Heart left ventricle (tissue), 16 donors: Measurements from ENCODE around the gene LMTK2. TPM values are rescaled to one million over a fixed set of nuclear protein-coding genes. Genes with fewer than 3 reads are reported as not detected.

Experiments
- ATAC-seq, 4 donors: fragments of 200-7000 bp; cut with Tn5 transposase; one replicate each; pipeline ENCODE4 v1.9.1; 2020 to 2022; ENCODE audit warnings: moderate library complexity in 4 of 4, mild to moderate bottlenecking in 3 of 4, moderate number of reproducible peaks in 1 of 4
- DNase-seq, 5 donors: peaks; one replicate each; pipeline ENCODE4 v3.0.0-alpha.2; 2020
- H3K27ac ChIP-seq, 12 donors: fragments of 200-600 bp; sonication (generic) in 4 of 12; one replicate each; pipeline versions ENCODE4 v1.5.0 to v1.8.0; 2016 to 2022; ENCODE audit warnings: mild to moderate bottlenecking in 2 of 12
- H3K27me3 ChIP-seq, 9 donors: fragments of 200-600 bp; sonication (generic) in 2 of 9; one replicate each; pipeline versions ENCODE4 v1.5.1 to v1.8.0; 2016 to 2022; ENCODE audit warnings: mild to moderate bottlenecking in 3 of 9
- H3K36me3 ChIP-seq, 9 donors: fragments of 200-600 bp; sonication (generic) in 2 of 9; one replicate each; pipeline versions ENCODE4 v1.5.0 to v1.8.0; 2018 to 2022; ENCODE audit warnings: mild to moderate bottlenecking in 2 of 9
- H3K4me1 ChIP-seq, 12 donors: fragments of 200-600 bp; sonication (generic) in 4 of 12; one replicate each; pipeline versions ENCODE4 v1.5.0 to v1.8.0; 2016 to 2022; ENCODE audit warnings: mild to moderate bottlenecking in 3 of 12
- H3K4me3 ChIP-seq, 12 donors: fragments of 200-600 bp; sonication (generic) in 4 of 12; one replicate each; pipeline versions ENCODE4 v1.5.0 to v1.8.0; 2017 to 2022; ENCODE audit warnings: mild to moderate bottlenecking in 9 of 12, moderate library complexity in 4 of 12
- H3K9me3 ChIP-seq, 12 donors: fragments of 200-600 bp; sonication (generic) in 4 of 12; one replicate each; pipeline versions ENCODE4 v1.5.0 to v1.8.0; 2016 to 2022; ENCODE audit warnings: mild to moderate bottlenecking in 1 of 12
- CTCF ChIP-seq, 12 donors: fragments of 200-600 bp; sonication (generic) in 4 of 12; IDR thresholded peaks; one replicate each; pipeline versions ENCODE4 v1.5.0 to v1.8.0; 2018 to 2022; ENCODE audit warnings: antibody characterized with exemption in 12 of 12, mild to moderate bottlenecking in 5 of 12
- POLR2A ChIP-seq, 2 donors: fragments of 450-650 bp; IDR thresholded peaks; one replicate each; pipeline ENCODE4 v1.6.1; 2017; ENCODE audit warnings: antibody characterized with exemption in 2 of 2, mild to moderate bottlenecking in 2 of 2, moderate library complexity in 2 of 2
- WGBS, 4 donors: extraction: QIAGEN DNeasy Blood & Tissue Kit in 2 of 4; methylation state at CpG; one replicate each; pipeline versions ENCODE4 v1.1.5 to v1.1.7; 2013 to 2018; 5-methylcytosine and 5-hydroxymethylcytosine counted together
- intact Hi-C, 10 donors: fragments of 100-400 bp; cut with DNase I; formaldehyde crosslinking; loops; one replicate each; pipeline versions ENCODE4 v1.11.1 to v1.14.2; 2022
- polyA plus RNA-seq, 2 donors: library from polyadenylated mRNA; stranded (reverse); fragments of 200-250 nt; gene quantifications; one replicate each; pipeline ENCODE4 v1.2.3, GENCODE V29; 2013
- total RNA-seq, 9 donors: library from RNA; depleted of rRNA in 2 of 9; stranded (reverse); fragments of >200 nt in 2 of 9; fragmentation: NEBNext Ultra II Directional in 3 of 9; extraction: Animal tissue kit (Norgen Biotek cat#: 25700) in 3 of 9; gene quantifications; one replicate each; pipeline versions ENCODE4 v1.1.0 to v1.2.4, GENCODE V29; 2016 to 2023
- donor health status: ischemic (EF 13 %, LVEDD 7.1; RV severe dilation, severe dysfunction).
- donor health status: healthy with polysubstance abuse.
- donor health status: DM: no; HTN: yes; CAD: no.
- donor health status: DM: no; HTN: no; CAD: no.
- donor health status: ischemic (EF 25% LVEDD 6.9; RV normal size, moderate dysfunction).
- donor health status: ischemic (EF 25% LVEDD 5.7; RV mildly dilated, moderate dysfunction).
- donor health status: healthy.
- donor health status: DM: yes; HTN: yes; CAD: no.
- donor health status: ischemic (EF 35%, LVEDD 5.7; RV mildly dilated, moderate dysfunction).
- donor health status: nonischemic (EF 11% LVEDD 7.7; RV severe dilation, severe dysfunction).
- donor health status: DM: yes; HTN: yes; CAD: no.
- donor health status: PGD.
- donor health status: ischemic (EF 29% LVEDD 5.4; RV normal size, mild dysfunction).
- donor health status: nonischemic (EF 23%, LVEDD 6.1; RV moderate dilation, normal function).

Gene LMTK2
- total and polyA plus RNA-seq, 11 donors: 6.3 to 58.3 (median 27.3) TPM

- Histone ChIP-seq H3K4me1 (peaks cover 0 to 1% (median 0%) of the 10 kb centered on the region in 12 donors), H3K27ac (no peak overlapping the region), H3K9me3 (peaks cover 0 to 21% (median 0%) of the 10 kb centered on the region in 12 donors), H3K4me3 (no peak overlapping the region), H3K36me3 (peaks cover 0 to 64% (median 45%) of the 10 kb centered on the region in 9 donors), H3K27me3 (no peaks in the 10 kb centered on the region)
- ATAC-seq (no peak), DNase-seq (no peak)
- TF ChIP-seq POLR2A (IDR thresholded peaks at IDR 0.05): no peak
- TF ChIP-seq CTCF (IDR thresholded peaks at IDR 0.05): no peak
- intact Hi-C loops: no loop called here
- 87 to 96% (median 92%) methylated on average over 16 of the region's 16 CpGs for WGBS, 4 donors
Measured at GRCh38 chr7:98196706-98197605, 90.3 kb downstream of the LMTK2 start.

GRCh38 chr7:98199131-98199530, 92.5 kb downstream of the LMTK2 start:
- intact Hi-C loops: no loop called here
- H3K9me3 ChIP-seq: peaks cover 0 to 21% (median 0%) of the 10 kb centered on the region in 12 donors

GRCh38 chr7:98200364-98200763, 93.7 kb downstream of the LMTK2 start:
- no peak for ATAC-seq
- no peak for TF ChIP-seq CTCF (IDR thresholded peaks at IDR 0.05)
- TF ChIP-seq POLR2A (IDR thresholded peaks at IDR 0.05): no peak
- Histone ChIP-seq H3K4me1 (peaks cover 0 to 14% (median 0%) of the 10 kb centered on the region in 12 donors), H3K36me3 (peaks cover 0 to 60% (median 31%) of the 10 kb centered on the region in 9 donors), H3K4me3 (no peak overlapping the region), H3K9me3 (peaks cover 0 to 21% (median 0%) of the 10 kb centered on the region in 12 donors), H3K27ac (no peak overlapping the region), H3K27me3 (no peaks in the 10 kb centered on the region)
- no peak for DNase-seq
- 84 to 94% (median 91%) methylated on average over 6 of the region's 6 CpGs for WGBS, 4 donors
- intact Hi-C loops: no loop called here

More at GRCh38 chr7:98199131-98199530, 92.5 kb downstream of the LMTK2 start:
- Histone ChIP-seq H3K27me3 (no peaks in the 10 kb centered on the region), H3K4me1 (peaks cover 0 to 14% (median 0%) of the 10 kb centered on the region in 12 donors), H3K4me3 (no peak overlapping the region), H3K27ac (no peak overlapping the region), H3K36me3 (peaks cover 0 to 60% (median 31%) of the 10 kb centered on the region in 9 donors)
- no peak for DNase-seq
- 90 to 96% (median 95%) methylated on average over 5 of the region's 5 CpGs for WGBS, 4 donors
- ATAC-seq: no peak
- TF ChIP-seq POLR2A (IDR thresholded peaks at IDR 0.05): no peak
- TF ChIP-seq CTCF (IDR thresholded peaks at IDR 0.05): no peak
